COLO668 (cell line): ENCODE results near the gene ABI2.
"Not testable (repeated sequence)": the region's sequence is repeated elsewhere in the genome, so short reads cannot be mapped to it uniquely, and the experiment has no call there.

ENCODE experiments used
- DNase-seq: peaks from one replicate; lab custom pipeline; 2025; ENCODE audit not compliant: unreplicated experiment; lab: John Stamatoyannopoulos, UW

Gene ABI2

GRCh38 chr2:203418271-203418670 lies 90.1 kb downstream of the ABI2 start:
- DNase-seq, result no peak

GRCh38 chr2:203427061-203427460 lies 98.9 kb downstream of the ABI2 start:
- no peak for DNase-seq

GRCh38 chr2:203429643-203430042 lies 101.4 kb downstream of the ABI2 start:
- DNase-seq, result not testable (repeated sequence)

DNA sequence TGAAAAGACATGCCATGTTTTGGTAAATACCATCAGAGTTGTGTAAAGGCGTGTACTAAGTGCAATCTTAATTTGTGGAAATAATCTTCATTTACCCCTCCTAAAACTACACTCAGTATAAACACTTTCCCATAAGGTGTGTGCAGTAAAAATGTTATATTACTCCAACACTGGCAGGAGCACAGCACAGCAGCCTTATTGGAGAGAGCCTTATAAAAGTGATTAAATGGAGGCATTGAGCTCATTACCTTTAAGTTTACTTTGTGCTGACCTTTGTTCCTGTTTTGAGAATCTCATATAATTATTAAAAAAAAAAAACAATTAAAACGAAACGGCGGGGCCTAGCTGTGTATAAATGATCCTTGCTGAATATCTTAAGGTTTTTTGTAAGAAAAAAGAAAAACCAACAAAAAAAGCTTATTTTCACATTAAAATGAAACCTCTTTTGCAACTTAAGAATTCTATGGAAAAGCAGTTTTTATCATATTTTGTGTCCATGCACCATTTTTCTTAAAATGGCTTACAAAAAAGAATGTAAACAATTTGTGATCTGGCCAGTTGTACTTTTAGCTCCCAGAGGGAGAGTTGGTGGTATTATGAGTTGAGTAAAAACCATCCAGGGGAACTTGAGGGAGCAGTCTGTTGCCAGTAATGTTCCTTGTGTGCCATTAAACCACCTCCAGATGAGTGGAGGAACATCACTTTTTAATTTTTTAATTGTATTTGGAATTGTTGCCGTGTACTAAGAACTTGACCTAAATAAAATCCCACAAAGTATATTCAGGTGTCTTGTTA lies 103.4 kb downstream of the ABI2 start:
- no peak for DNase-seq

DNA sequence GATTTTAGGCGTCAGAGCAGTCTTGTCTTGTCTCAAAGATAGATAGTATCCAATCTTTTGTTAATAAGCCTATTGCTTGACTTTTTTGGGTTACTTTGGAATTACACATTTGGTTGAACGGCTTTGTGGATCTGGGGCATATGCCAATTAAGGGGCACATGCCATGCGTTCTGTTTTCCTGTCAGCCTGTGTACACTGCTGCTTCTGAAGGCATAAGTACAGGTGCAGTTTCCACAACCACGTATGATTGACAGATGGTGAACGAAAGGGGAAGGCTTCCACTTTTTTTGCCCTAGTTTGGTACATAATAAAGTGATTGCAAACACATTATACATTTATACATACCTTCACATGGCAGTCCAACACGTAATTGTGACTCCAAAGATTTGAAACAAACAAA lies 104.6 kb downstream of the ABI2 start:
- no peak for DNase-seq

- no peak for DNase-seq
Observed at GRCh38 chr2:203436496-203436895, 108.3 kb downstream of the ABI2 start.

- no peak for DNase-seq
Observed at GRCh38 chr2:203437511-203437910, 109.3 kb downstream of the ABI2 start.

- no peak for DNase-seq
Observed at GRCh38 chr2:203438528-203438927, 110.3 kb downstream of the ABI2 start.

DNA sequence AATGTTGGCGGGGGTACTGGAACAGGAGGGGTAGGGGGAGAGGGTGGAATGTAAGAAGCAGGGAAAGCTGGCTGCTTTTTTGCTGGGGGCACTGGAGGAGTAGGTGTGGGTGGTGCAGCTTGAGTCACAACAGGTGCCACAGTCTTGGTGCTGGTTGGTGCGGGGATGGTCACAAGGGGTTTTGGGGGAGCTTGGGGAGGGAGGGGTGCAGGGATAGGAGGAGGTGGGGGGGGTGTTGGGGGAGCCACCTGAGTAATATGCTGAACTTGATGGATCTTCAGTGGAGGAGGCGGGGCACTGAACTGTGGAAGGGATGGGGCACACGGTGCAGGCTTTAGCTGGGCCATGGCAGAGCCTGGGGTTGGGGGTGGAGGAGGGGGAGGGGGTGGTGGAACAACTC lies 112.5 kb downstream of the ABI2 start:
- no peak for DNase-seq

GRCh38 chr2:203441463-203441862 lies 113.3 kb downstream of the ABI2 start:
- DNase-seq, result no peak

DNA sequence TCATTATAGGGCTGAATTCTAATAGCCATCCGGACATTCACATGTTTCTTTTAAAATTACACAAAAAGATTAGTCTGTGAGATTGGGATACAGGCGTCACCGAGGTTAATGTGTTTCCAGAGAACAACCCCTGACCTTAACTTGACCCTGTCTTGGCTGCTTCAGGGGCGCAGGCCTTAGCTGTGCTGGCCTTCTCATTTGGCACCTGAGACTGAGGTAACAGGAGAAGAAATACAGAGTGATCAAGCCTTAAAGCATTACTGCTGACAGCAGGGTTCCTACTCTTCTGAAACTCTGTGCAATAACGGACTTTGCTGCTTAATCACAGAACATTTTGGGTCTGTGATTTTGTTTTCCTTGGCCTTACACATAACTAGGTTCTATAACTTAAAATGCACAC lies 114.3 kb downstream of the ABI2 start:
- no peak for DNase-seq

- no peak for DNase-seq
Observed at GRCh38 chr2:203444738-203445137, 116.5 kb downstream of the ABI2 start.

DNA sequence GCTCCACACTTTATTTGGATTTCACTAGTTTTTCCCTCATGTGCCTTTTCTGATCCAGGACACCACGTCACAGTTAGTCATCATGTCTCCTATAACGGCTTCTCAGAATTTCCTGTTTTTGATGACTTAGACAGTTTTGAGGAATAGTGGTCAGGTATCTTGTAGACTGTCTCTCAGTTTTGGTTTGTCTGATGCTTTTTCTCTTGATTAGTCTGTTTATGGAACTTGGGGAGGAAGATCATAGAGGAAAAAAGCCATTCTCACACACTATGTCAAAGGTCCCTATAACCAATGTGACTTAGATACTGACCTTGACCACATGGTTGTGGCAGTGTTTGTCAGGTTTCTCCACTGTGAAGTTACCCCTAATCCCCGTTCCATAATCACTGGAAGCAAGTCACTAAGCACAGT lies 117.9 kb downstream of the ABI2 start:
- no peak for DNase-seq

- DNase-seq, result no peak
Observed at GRCh38 chr2:203446780-203447179, 118.6 kb downstream of the ABI2 start.

DNA sequence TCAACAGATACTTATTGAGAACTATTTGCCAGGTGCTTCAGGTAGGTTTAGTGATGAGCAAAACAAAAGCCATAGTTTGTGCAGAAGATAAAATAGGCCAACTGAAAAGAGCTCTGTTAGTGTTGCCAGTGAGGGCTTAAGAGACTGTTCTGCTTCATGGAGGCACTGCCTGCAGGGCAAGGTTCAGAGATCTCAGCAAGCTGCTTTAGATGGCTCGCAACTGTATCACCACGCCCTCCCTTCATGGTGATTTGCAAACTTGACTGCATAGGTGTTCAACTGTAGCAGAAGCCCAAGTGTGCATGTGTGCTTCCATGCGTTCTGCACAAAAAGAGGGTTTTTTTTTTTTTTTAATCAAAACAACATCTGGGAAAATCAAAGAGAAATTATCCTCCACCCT lies 122.4 kb downstream of the ABI2 start:
- DNase-seq, result no peak

DNA sequence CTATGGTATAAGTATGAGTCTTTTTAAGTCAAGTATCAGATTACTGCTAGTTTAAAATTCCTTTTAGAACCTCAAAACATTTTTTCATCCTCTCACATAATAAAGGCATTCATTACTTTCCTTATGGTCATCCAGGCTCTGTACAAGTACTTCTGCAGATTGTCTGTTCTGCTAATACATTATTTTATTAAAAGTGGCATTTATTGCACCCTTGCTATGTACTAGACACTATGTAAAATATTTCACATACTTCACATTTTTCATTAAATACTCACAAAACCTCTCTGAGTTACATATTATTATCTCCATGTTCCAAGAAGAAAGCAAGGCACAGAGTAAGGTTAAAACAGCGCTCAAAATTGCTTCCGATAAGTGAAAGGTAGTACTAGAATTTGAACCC lies 122.8 kb downstream of the ABI2 start:
- DNase-seq, result no peak

- DNase-seq, result no peak
Observed at GRCh38 chr2:203451689-203452088, 123.5 kb downstream of the ABI2 start.

DNA sequence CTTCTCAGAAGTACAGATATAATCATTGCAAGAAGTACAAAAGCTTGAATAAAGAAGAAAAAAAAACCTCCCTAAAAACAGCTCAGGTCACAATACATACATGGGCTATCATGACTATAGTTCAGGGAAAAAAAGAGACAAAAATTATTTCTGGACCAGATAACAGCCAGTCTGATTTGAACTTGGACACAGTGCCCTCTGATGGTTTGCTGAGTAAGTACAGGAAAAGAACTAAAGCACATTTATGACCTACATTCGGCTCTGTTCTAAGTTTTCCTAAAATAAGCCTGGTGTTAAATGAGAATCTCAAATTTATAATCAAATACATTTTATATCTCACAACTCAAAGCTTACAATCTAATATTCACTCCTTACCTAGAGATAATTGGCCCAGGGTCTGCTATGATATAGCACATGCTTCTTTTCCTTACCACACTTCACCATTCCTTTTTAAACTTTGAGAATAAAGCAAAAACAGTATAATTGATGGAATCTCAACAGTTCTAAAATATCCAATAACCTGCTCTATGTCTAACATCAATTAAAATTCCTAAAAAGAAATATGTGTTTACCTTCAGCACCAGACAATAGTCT lies 125.8 kb downstream of the ABI2 start:
- peak; percentile 6 for DNase-seq

- no peak for DNase-seq
Observed at GRCh38 chr2:203455209-203455608, 127.0 kb downstream of the ABI2 start.

DNA sequence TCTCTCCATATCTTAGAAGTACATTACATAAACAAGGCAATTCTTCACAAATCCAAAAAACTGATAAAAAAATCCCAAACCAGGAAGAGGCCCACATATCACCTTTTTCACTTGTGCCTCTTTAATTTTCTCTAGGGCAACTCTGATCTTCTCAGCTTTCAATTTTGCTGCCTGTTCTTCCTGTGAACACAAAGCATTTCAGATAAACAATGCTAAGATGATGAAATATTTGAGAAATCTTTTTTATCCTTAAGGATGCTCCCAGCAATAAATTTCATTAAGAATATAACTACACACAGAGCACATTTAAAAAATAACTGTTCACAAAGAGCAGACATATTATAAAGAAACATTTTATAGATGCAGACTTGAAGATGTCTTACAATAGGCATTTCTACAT lies 133.6 kb downstream of the ABI2 start:
- no peak for DNase-seq

GRCh38 chr2:203462308-203462707 lies 134.1 kb downstream of the ABI2 start:
- DNase-seq, result no peak

DNA sequence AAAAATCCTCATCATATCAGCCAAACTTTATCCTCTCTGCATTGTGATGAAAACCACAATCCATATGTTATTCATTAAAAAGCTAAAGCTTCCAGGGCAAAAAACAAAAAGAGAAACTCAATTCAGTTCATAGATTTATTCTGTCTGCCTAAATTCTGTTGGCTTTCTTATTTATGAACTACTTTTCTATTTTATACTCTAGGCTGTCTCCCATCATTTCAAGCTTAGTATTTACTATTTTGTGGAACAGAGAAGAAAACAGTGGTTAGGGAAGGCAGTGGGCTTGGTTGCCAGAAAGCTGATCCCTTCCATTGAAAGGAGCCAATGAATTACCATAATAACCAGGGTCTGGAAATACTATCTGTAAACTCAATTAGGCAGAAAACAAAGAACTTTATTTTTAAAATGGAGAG lies 135.1 kb downstream of the ABI2 start:
- no peak for DNase-seq

- no peak for DNase-seq
Observed at GRCh38 chr2:203469546-203469945, 141.4 kb downstream of the ABI2 start.
